Upper lobe of right lung (tissue), 1 donor: ENCODE measurements around the gene SPRR1A. TPM values are rescaled to one million over a fixed set of nuclear protein-coding genes. Genes with fewer than 3 reads are reported as not detected.

Source experiments
- ATAC-seq: fragments of 200-7000 bp; cut with Tn5 transposase; one replicate; pipeline ENCODE4 v1.9.1; 2020; ENCODE audit warnings: mild to moderate bottlenecking, moderate library complexity
- DNase-seq: peaks from one replicate; pipeline ENCODE4 v3.0.0-alpha.2; 2020
- H3K27ac ChIP-seq: fragments of 200-600 bp; one replicate; pipeline ENCODE4 v1.8.0; 2022
- H3K27me3 ChIP-seq: fragments of 200-600 bp; one replicate; pipeline ENCODE4 v1.8.0; 2022; ENCODE audit warnings: mild to moderate bottlenecking
- H3K36me3 ChIP-seq: fragments of 200-600 bp; one replicate; pipeline ENCODE4 v1.8.0; 2022
- H3K4me1 ChIP-seq: fragments of 200-600 bp; one replicate; pipeline ENCODE4 v1.8.0; 2022
- H3K4me3 ChIP-seq: fragments of 200-600 bp; one replicate; pipeline ENCODE4 v1.8.0; 2022; ENCODE audit warnings: mild to moderate bottlenecking
- H3K9me3 ChIP-seq: fragments of 200-600 bp; one replicate; pipeline ENCODE4 v1.8.0; 2022
- CTCF ChIP-seq: fragments of 200-600 bp; IDR thresholded peaks from one replicate; pipeline ENCODE4 v1.8.0; 2022; ENCODE audit warnings: antibody characterized with exemption
- intact Hi-C: fragments of 100-400 bp; cut with DNase I; formaldehyde crosslinking; loops from one replicate; pipeline ENCODE4 v1.11.0; 2022
- long read RNA-seq: library from polyadenylated mRNA; unstranded; transcript quantifications from one replicate; pipeline ENCODE4 v2.0.0, GENCODE V29; 2021
- total RNA-seq: library from RNA; stranded (reverse); fragmentation: NEBNext Ultra II Directional; extraction: Animal tissue kit (Norgen Biotek cat#: 25700); gene quantifications from one replicate; pipeline ENCODE4 v1.2.1, GENCODE V29; 2021
- donor health status: DM: no; HTN: yes; CAD: no; lungs with severe emphysema.

Gene SPRR1A
- not detected for total RNA-seq
- long read RNA-seq, result 0 reads

GRCh38 chr1:152983743-152984142 is at the start of gene SPRR1A:
TSS of gene SPRR1A (plus strand) at chr1:152984081. CDS start at chr1:152985231, 1,150 bp downstream.
- DNase-seq, result no peak

GRCh38 chr1:152940614-152941013 is 43.3 kb upstream of the SPRR1A start:
- Histone ChIP-seq H3K4me1 (no peaks in the 10 kb centered on the region), H3K9me3 (no peaks in the 10 kb centered on the region), H3K4me3 (no peak overlapping the region), H3K27me3 (no peaks in the 10 kb centered on the region), H3K36me3 (no peaks in the 10 kb centered on the region), H3K27ac (no peak overlapping the region)
- no peak for TF ChIP-seq CTCF
- ATAC-seq (no peak), DNase-seq (no peak)
- intact Hi-C loops, result no loop called here

More at GRCh38 chr1:152983743-152984142, at the start of gene SPRR1A:
- Histone ChIP-seq H3K4me3 (no peak within 1 kb of the TSS), H3K9me3 (no peaks in the 10 kb centered on the region), H3K36me3 (no peaks in the 10 kb centered on the region), H3K4me1 (no peaks in the 10 kb centered on the region), H3K27ac (no peak within 1 kb of the TSS), H3K27me3 (peaks cover 8% of the 10 kb centered on the region)
- TF ChIP-seq CTCF, result no peak
- no peak for ATAC-seq
- intact Hi-C loops, result no loop called here

DNA sequence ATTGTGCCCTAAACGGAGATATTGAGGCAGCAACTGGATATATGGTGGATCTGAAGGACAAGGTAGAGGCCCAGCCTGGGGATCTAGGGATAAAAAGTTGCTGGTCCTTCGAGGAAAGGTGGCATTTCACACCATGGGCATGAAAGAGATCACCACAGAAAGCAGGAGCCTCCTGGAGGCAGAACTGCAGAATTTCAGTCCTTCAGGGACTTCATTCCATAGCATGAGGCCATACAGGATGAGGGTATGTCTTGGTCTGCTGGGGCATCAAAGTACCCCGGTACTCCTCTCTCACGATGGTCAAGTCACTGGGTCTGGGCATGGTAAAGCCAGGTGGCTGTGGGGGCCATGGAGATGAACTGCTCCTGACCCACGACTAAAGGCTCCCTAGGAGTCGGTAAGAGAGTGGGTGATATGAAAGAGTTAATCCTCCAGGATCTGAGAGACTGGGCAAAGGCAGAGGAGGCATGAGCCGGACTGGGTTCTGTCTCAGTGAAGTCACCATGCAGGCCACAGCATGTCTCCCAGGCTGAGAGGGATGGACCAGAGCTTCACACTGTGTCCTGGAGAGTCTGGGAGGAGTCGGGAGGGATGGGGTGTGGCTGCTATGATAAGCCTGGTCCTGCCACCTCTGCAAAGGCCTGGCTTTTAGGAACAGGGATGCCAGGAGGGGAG is 42.7 kb upstream of the SPRR1A start:
- Histone ChIP-seq H3K36me3 (no peaks in the 10 kb centered on the region), H3K27ac (no peak overlapping the region), H3K4me3 (no peak overlapping the region), H3K9me3 (no peaks in the 10 kb centered on the region), H3K4me1 (no peaks in the 10 kb centered on the region), H3K27me3 (no peaks in the 10 kb centered on the region)
- no peak for ATAC-seq
- no peak for TF ChIP-seq CTCF
- intact Hi-C loops, result no loop called here
- no peak for DNase-seq

DNA sequence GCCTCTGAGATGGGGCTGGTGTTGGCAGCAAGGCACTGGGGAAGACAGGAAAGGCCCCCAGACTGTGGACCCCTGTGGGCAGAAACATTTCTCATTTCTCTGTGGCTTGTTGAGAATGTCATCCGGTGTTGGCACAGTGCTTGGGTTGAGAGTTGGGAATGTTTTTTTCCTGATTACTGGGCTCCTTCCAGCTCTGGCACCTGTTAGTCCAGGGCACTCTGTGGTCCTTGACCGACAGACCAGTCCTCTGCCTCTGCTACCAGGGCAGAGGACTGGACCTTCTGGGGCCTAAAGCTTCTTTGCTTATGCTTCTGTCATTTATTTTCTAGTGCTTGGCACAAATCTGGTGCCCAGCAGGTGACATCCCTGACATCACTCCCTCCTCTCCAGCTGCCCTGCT is 41.7 kb upstream of the SPRR1A start:
- no peaks in the 10 kb centered on the region for H3K4me1 ChIP-seq
- intact Hi-C loops, result no loop called here
- H3K36me3 ChIP-seq, result no peaks in the 10 kb centered on the region
- no peak for TF ChIP-seq CTCF
- H3K9me3 ChIP-seq, result no peaks in the 10 kb centered on the region
- no peak overlapping the region for H3K27ac ChIP-seq
- no peak for DNase-seq
- H3K27me3 ChIP-seq, result no peaks in the 10 kb centered on the region
- no peak overlapping the region for H3K4me3 ChIP-seq
- no peak for ATAC-seq

DNA sequence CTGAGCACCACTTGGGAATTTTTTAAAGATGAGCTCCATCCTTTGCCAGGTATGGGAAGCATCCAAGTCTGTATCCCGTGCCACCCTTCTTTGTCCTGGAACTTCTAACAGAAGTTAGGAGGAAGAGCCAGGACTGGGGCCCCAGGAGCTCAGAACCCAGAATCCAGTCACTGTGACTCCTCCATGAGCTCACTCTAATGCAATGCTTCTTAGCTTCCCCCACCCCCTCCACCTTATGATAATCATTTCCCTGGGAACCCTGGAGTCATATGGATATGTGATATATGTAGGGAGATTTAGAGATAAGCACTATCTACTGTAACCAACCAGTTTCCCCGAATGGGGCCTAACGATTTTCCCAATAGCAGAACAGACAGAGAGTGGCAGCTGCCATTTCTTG is 37.6 kb upstream of the SPRR1A start:
- H3K27me3 ChIP-seq, result no peaks in the 10 kb centered on the region
- TF ChIP-seq CTCF, result no peak
- no peak overlapping the region for H3K4me3 ChIP-seq
- DNase-seq (no peak), ATAC-seq (no peak)
- H3K27ac ChIP-seq, result no peak overlapping the region
- H3K36me3 ChIP-seq, result no peaks in the 10 kb centered on the region
- H3K4me1 ChIP-seq, result no peaks in the 10 kb centered on the region
- no peaks in the 10 kb centered on the region for H3K9me3 ChIP-seq
- intact Hi-C loops, result no loop called here
